ENCODE data around the gene SLC7A14.

Gene SLC7A14

GRCh38 chr3:170470063-170471016 lies 115.5 kb downstream of the SLC7A14 start:
- no peak for DNase-seq (ENCODE audit: low spot score)

GRCh38 chr3:170469151-170470062 lies 116.5 kb downstream of the SLC7A14 start:
- DNase-seq (ENCODE audit: low spot score), result no peak

- DNase-seq (ENCODE audit: low spot score), result no peak
These were observed 118.2 kb downstream of the SLC7A14 start for GRCh38 chr3:170467571-170468147.

- DNase-seq (ENCODE audit: low spot score), result no peak
These were observed 118.9 kb downstream of the SLC7A14 start for GRCh38 chr3:170467007-170467406.

- no peak for DNase-seq (ENCODE audit: low spot score)
These were observed 119.9 kb downstream of the SLC7A14 start for GRCh38 chr3:170465955-170466354.

- DNase-seq (ENCODE audit: low spot score), result no peak
These were observed 122.9 kb downstream of the SLC7A14 start for GRCh38 chr3:170463011-170463410.

GRCh38 chr3:170458285-170458684 lies 127.6 kb downstream of the SLC7A14 start:
- no peak for DNase-seq (ENCODE audit: low spot score)

- no peak for DNase-seq (ENCODE audit: low spot score)
These were observed 131.4 kb downstream of the SLC7A14 start for GRCh38 chr3:170454509-170454908.

GRCh38 chr3:170450039-170450438 lies 135.8 kb downstream of the SLC7A14 start:
- no peak for DNase-seq (ENCODE audit: low spot score)

- DNase-seq (ENCODE audit: low spot score), result no peak
These were observed 137.3 kb downstream of the SLC7A14 start for GRCh38 chr3:170448584-170448983.

GRCh38 chr3:170443457-170443856 lies 142.4 kb downstream of the SLC7A14 start:
- DNase-seq (ENCODE audit: low spot score), result no peak

GRCh38 chr3:170442947-170443346 lies 142.9 kb downstream of the SLC7A14 start:
- no peak for DNase-seq (ENCODE audit: low spot score)

GRCh38 chr3:170441412-170441811 lies 144.5 kb downstream of the SLC7A14 start:
- DNase-seq (ENCODE audit: low spot score), result no peak

GRCh38 chr3:170440344-170440743 lies 145.5 kb downstream of the SLC7A14 start:
- no peak for DNase-seq (ENCODE audit: low spot score)

GRCh38 chr3:170438836-170439235 lies 147.0 kb downstream of the SLC7A14 start:
- no peak for DNase-seq (ENCODE audit: low spot score)

GRCh38 chr3:170437696-170438407 lies 148.0 kb downstream of the SLC7A14 start:
- DNase-seq (ENCODE audit: low spot score), result no peak

- no peak for DNase-seq (ENCODE audit: low spot score)
These were observed 148.7 kb downstream of the SLC7A14 start for GRCh38 chr3:170437176-170437575.

GRCh38 chr3:170436697-170437096 lies 149.2 kb downstream of the SLC7A14 start:
- DNase-seq (ENCODE audit: low spot score), result no peak

GRCh38 chr3:170432416-170432815 lies 153.5 kb downstream of the SLC7A14 start:
- DNase-seq (ENCODE audit: low spot score), result no peak

GRCh38 chr3:170431054-170431453 lies 154.8 kb downstream of the SLC7A14 start:
- no peak for DNase-seq (ENCODE audit: low spot score)

GRCh38 chr3:170429050-170429449 lies 156.8 kb downstream of the SLC7A14 start:
- no peak for DNase-seq (ENCODE audit: low spot score)

- DNase-seq (ENCODE audit: low spot score), result no peak
These were observed 157.8 kb downstream of the SLC7A14 start for GRCh38 chr3:170428095-170428494.
